ENCODE results near the gene SLC6A3. TPM values are rescaled to one million over a fixed set of nuclear protein-coding genes. Genes with fewer than 3 reads are reported as not detected.
A peak's percentile ranks its signal among the peaks of the same experiment; 100 is the strongest.

The SLC6A3 gene
- total and polyA plus RNA-seq, 9 of the 15 experiments (the other 6 are each of a cell fraction or from before 2014, with no cell fraction given) = not detected

DNA sequence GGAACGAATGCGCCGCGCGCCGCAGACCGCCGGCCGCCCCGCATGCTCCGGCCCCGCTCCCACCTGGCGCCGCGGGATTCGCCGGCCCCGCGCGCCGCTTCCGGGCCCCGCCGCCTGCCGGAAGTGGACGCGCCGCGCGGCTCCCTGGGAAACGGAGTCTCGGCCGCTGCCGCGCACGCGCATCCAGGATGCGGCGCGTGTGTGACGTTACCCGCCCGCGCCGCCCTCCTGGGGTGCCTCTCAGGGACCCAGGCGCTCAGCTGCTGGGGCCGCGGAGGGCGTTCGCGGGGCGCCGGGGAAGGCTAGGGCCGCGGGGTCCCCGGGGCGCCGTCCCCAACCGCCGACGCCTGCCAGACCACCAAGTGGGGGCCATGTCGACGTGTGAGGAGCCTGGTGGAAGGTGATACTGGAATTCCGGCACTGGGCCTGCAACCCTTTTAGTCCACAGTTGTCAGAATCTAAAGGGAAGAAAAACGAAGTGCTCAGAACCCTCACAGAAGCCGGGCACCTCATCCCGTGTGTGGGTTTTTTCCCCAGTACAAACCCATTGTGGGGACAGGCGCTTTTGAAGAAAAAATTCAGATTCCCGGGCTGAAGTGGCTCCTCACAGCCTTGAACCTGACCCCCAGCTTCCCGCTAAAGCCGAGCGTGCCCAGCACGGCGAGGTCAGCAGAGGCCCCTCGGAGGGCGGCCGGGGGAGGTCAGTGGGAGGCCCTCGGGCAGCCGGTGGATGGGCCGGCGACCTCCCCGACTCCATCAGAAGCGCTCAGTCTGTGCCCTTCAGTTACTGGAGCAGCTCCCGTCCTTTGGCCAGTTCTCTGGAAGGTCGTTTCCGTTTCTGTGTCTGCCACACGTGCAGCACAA is 100.0 kb downstream of the SLC6A3 start, which contains the start of gene CLPTM1L (continued):
- TF ChIP-seq, protein P1, sequence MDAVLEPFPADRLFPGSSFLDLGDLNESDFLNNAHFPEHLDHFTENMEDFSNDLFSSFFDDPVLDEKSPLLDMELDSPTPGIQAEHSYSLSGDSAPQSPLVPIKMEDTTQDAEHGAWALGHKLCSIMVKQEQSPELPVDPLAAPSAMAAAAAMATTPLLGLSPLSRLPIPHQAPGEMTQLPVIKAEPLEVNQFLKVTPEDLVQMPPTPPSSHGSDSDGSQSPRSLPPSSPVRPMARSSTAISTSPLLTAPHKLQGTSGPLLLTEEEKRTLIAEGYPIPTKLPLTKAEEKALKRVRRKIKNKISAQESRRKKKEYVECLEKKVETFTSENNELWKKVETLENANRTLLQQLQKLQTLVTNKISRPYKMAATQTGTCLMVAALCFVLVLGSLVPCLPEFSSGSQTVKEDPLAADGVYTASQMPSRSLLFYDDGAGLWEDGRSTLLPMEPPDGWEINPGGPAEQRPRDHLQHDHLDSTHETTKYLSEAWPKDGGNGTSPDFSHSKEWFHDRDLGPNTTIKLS (IDR thresholded peaks at IDR 0.05; ENCODE audit: borderline replicate concordance, low read depth) = peak; percentile 76; the same call in 1 of the 2 replicates
- peak; percentile 85 for TF ChIP-seq POU5F1 (IDR thresholded peaks at IDR 0.05; ENCODE audit: borderline replicate concordance, low read depth, low read length, partially characterized antibody)
- TF ChIP-seq ZNF121 (CRISPR knock-in tag; conservative IDR thresholded peaks at IDR 0.05) = no peak
- TF ChIP-seq TEAD4 (IDR thresholded peaks at IDR 0.05; ENCODE audit: low read length) = no peak
- TF ChIP-seq TEAD4 (CRISPR knock-in tag; IDR thresholded peaks at IDR 0.05; ENCODE audit: borderline replicate concordance) = 0 out of 2 replicates have a peak, but pooled peaks have one; percentile 65
- TF ChIP-seq BRF1 (IDR thresholded peaks at IDR 0.05; ENCODE audit: borderline replicate concordance, extremely low read depth, insufficient read length) = no peak
- TF ChIP-seq, protein P2, sequence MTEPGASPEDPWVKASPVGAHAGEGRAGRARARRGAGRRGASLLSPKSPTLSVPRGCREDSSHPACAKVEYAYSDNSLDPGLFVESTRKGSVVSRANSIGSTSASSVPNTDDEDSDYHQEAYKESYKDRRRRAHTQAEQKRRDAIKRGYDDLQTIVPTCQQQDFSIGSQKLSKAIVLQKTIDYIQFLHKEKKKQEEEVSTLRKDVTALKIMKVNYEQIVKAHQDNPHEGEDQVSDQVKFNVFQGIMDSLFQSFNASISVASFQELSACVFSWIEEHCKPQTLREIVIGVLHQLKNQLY (CRISPR knock-in tag; conservative IDR thresholded peaks at IDR 0.05) = no peak
- TF ChIP-seq, protein P3, sequence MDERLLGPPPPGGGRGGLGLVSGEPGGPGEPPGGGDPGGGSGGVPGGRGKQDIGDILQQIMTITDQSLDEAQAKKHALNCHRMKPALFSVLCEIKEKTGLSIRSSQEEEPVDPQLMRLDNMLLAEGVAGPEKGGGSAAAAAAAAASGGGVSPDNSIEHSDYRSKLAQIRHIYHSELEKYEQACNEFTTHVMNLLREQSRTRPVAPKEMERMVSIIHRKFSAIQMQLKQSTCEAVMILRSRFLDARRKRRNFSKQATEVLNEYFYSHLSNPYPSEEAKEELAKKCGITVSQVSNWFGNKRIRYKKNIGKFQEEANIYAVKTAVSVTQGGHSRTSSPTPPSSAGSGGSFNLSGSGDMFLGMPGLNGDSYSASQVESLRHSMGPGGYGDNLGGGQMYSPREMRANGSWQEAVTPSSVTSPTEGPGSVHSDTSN (CRISPR knock-in tag; IDR thresholded peaks at IDR 0.05; ENCODE audit: low read depth) = no peak
- TF ChIP-seq, protein P3 (tag; conservative IDR thresholded peaks at IDR 0.05; ENCODE audit: low read depth) = no peak
- 0 out of 2 replicates have a peak, but pooled peaks have one; percentile 21 for TF ChIP-seq ZC3H11A (IDR thresholded peaks at IDR 0.05; ENCODE audit: low read depth, low read length)
- TF ChIP-seq, protein P4, sequence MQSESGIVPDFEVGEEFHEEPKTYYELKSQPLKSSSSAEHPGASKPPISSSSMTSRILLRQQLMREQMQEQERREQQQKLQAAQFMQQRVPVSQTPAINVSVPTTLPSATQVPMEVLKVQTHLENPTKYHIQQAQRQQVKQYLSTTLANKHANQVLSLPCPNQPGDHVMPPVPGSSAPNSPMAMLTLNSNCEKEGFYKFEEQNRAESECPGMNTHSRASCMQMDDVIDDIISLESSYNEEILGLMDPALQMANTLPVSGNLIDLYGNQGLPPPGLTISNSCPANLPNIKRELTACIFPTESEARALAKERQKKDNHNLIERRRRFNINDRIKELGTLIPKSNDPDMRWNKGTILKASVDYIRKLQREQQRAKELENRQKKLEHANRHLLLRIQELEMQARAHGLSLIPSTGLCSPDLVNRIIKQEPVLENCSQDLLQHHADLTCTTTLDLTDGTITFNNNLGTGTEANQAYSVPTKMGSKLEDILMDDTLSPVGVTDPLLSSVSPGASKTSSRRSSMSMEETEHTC (IDR thresholded peaks at IDR 0.05) = no peak
- TF ChIP-seq NCOA1 (IDR thresholded peaks at IDR 0.05; ENCODE audit: low read depth) = no peak
- TF ChIP-seq NCOR1 (IDR thresholded peaks at IDR 0.05) = no peak
- TF ChIP-seq HEY1 (CRISPR knock-in tag; IDR thresholded peaks at IDR 0.05; ENCODE audit: borderline replicate concordance) = no peak
- no peak for TF ChIP-seq ZNF239 (CRISPR knock-in tag; IDR thresholded peaks at IDR 0.05)
- no peak for TF ChIP-seq NR2F6 (CRISPR knock-in tag; IDR thresholded peaks at IDR 0.05)
- TF ChIP-seq, protein P5, sequence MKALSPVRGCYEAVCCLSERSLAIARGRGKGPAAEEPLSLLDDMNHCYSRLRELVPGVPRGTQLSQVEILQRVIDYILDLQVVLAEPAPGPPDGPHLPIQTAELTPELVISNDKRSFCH (CRISPR knock-in tag; IDR thresholded peaks at IDR 0.05) = no peak
- TF ChIP-seq, protein P5 (tag; IDR thresholded peaks at IDR 0.05) = peak; percentile 40; the same call in 1 of the 2 replicates
- no peak for TF ChIP-seq ZNF133 (CRISPR knock-in tag; IDR thresholded peaks at IDR 0.05)
- no peak for TF ChIP-seq CC2D1A (IDR thresholded peaks at IDR 0.05)
- TF ChIP-seq EWSR1 (IDR thresholded peaks at IDR 0.05; ENCODE audit: borderline replicate concordance, low read depth, partially characterized antibody) = no peak
